ENCODE results near the gene AMBRA1. TPM values are rescaled to one million over a fixed set of nuclear protein-coding genes. Genes with fewer than 3 reads are reported as not detected.
A peak's percentile ranks its signal among the peaks of the same experiment; 100 is the strongest.

AMBRA1 gene
- total and polyA plus RNA-seq, 8 donors: 4.6 to 59.4 (median 23.3) TPM

DNA sequence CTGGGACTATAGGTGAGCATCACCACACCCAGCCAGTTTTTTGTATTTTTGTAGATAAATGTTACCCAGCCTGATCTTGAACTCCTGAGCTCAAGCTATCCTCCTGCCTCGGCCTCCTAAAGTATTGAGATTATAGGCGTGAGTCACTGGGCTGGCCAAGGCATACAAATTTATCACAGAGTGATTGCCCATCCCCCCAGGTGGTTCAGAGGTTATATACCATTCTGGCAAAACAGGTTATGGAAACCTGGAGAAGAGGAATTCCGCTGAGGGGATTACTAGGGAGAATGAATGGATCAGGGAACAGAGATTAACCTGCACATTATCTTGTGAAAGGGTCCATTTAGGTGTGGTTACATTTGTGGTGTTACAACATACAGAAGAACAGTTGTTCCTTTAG lies 31.6 kb upstream of the AMBRA1 start:
- no peak overlapping the region for H3K27ac ChIP-seq
- intact Hi-C loops (cut with DNase I; ENCODE audit: low total_unique reads): no loop called here
- TF ChIP-seq, protein P1, sequence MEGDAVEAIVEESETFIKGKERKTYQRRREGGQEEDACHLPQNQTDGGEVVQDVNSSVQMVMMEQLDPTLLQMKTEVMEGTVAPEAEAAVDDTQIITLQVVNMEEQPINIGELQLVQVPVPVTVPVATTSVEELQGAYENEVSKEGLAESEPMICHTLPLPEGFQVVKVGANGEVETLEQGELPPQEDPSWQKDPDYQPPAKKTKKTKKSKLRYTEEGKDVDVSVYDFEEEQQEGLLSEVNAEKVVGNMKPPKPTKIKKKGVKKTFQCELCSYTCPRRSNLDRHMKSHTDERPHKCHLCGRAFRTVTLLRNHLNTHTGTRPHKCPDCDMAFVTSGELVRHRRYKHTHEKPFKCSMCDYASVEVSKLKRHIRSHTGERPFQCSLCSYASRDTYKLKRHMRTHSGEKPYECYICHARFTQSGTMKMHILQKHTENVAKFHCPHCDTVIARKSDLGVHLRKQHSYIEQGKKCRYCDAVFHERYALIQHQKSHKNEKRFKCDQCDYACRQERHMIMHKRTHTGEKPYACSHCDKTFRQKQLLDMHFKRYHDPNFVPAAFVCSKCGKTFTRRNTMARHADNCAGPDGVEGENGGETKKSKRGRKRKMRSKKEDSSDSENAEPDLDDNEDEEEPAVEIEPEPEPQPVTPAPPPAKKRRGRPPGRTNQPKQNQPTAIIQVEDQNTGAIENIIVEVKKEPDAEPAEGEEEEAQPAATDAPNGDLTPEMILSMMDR (IDR thresholded peaks at IDR 0.05): no peak
- peak in 1 of 3 donors; percentile 3 for TF ChIP-seq POLR2AphosphoS5 (IDR thresholded peaks at IDR 0.05)
- peaks cover 14 to 93% (median 89%) of the 10 kb centered on the region in 4 donors for H3K36me3 ChIP-seq
- H3K4me3 ChIP-seq: no peak overlapping the region
- H3K27me3 ChIP-seq: no peaks in the 10 kb centered on the region
- peak; percentile 39 to 62 for DNase-seq
- no peaks in the 10 kb centered on the region for H3K9me3 ChIP-seq
- 28 to 73% (median 58%) methylated on average over 3 of the region's 3 CpGs for WGBS, 5 donors
- H3K4me1 ChIP-seq: peaks cover 0 to 30% (median 23%) of the 10 kb centered on the region in 4 donors

DNA sequence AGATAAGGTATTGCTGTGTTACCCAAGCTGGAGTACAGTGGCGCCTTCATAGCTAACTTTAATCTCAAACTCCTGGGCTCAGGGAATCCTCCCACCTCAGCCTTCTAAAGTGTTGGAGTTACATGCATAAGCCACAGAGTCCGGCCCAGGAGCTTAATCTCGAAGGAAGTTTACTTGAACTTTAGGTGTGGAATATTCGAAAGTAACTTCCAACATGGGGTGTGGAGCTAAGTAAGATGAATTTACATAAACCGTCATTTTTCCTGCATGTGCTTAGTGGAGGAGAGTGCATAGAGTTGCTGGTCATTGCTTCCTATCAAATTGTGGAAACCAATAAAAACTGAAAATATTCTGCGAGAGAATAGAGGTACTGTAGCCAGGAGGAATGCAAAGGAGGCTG lies 25.0 kb upstream of the AMBRA1 start:
- H3K4me3 ChIP-seq: peak overlapping the region; percentile 66 to 100 (median 92)
- H3K36me3 ChIP-seq: peaks cover 0 to 41% (median 36%) of the 10 kb centered on the region in 4 donors
- no peaks in the 10 kb centered on the region for H3K9me3 ChIP-seq
- 24 to 53% (median 40%) methylated on average over 6 of the region's 6 CpGs for WGBS, 5 donors
- peaks cover 11 to 74% (median 62%) of the 10 kb centered on the region in 4 donors for H3K4me1 ChIP-seq
- H3K27ac ChIP-seq: peak overlapping the region in 4 of 5 donors; percentile 93 to 99 (median 98)
- no peaks in the 10 kb centered on the region for H3K27me3 ChIP-seq
- peak; percentile 37 to 71 for DNase-seq
- TF ChIP-seq, protein P1 (IDR thresholded peaks at IDR 0.05): no peak
- peak in 1 of 3 donors; percentile 57 for TF ChIP-seq POLR2AphosphoS5 (IDR thresholded peaks at IDR 0.05)
- intact Hi-C loops (cut with DNase I; ENCODE audit: low total_unique reads): no loop called here

DNA sequence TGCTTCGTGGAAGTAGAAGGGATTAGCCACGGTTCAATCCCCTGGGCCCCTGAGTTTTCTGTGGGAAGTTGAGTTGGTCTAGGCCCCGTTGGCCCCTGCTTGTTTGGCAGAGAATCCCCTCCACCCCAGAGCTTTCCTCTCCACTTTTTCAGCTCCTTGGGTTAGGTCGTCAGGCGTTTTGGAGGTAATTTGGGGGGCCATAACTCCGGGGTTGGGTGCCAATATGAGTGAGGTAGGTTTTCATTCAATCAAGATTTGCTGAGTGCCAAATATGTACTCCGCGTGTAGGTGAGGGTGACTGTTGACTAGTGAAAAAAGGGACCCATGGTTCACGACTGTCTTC lies 24.1 kb upstream of the AMBRA1 start:
- TF ChIP-seq POLR2AphosphoS5 (IDR thresholded peaks at IDR 0.05) (no peak), EP300 (IDR thresholded peaks at IDR 0.05) (no peak), POLR2A (IDR thresholded peaks at IDR 0.05) (no peak)
- TF ChIP-seq, protein P1 (IDR thresholded peaks at IDR 0.05): peak in 1 of 7 experiments; percentile 1
- no peak for DNase-seq
- peaks cover 11 to 82% (median 67%) of the 10 kb centered on the region in 4 donors for H3K4me1 ChIP-seq
- H3K36me3 ChIP-seq: peaks cover 0 to 32% (median 27%) of the 10 kb centered on the region in 4 donors
- 1 to 3% (median 2%) methylated on average over 7 to 9 of the region's 9 CpGs for WGBS, 5 donors
- no peaks in the 10 kb centered on the region for H3K9me3 ChIP-seq
- no peaks in the 10 kb centered on the region for H3K27me3 ChIP-seq
- intact Hi-C loops (cut with DNase I; ENCODE audit: low total_unique reads): no loop called here
- peak overlapping the region; percentile 66 to 100 (median 92) for H3K4me3 ChIP-seq
- H3K27ac ChIP-seq: peak overlapping the region; percentile 85 to 99 (median 97)

DNA sequence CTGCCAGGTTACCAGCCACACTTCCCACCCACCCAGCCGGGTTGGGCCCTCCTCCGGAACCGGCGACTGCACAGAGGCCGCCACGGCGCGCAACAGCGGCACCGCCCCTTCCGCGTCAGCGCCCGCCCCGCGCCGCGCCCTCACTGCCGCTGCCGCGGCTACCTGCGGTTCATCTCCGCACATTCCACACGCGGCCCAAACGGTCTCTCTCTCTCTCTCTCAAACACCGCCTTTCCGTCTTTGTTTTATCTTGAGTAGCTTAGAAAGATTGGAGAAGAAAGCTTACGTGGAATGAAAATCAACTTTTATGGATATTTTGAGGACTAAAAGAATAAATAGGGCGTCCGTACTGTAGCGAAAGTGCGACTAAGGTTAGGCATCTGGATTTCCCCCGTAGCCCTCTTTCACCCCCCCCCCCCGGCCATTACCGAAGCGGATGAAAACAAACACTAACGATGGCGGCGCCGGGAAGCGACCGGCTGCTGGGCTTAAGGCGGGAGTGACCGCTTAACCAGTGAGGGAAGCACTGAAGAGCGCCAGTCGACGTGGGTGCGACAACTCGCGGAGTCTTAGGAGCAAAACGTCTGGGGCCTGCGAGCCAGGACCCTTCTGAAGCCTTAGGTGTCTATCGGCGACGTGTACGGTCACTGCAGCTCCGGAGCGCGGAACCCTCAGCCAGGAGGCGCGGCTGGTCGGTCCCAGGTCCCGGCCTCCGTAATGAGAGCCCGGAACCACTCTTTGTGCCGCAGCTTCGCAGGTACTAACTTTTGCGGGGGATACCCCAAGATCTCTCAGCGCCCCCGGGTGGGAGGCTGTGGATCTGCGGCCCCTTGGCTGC lies 23.5 kb upstream of the AMBRA1 start, which contains the start of the genes ATG13 and HARBI1:
Gene ATG13, plus strand, starts transcription at position 420 of the 838 bp plus-strand sequence. CDS start 26,739 bp downstream, outside the sequence.
Gene HARBI1, minus strand, starts transcription at position 94 of the 838 bp plus-strand sequence. CDS start 990 bp downstream, outside the sequence.
- Histone ChIP-seq H3K36me3 (peaks cover 0 to 26% (median 21%) of the 10 kb centered on the region in 4 donors), H3K4me3 (peak within 1 kb of the TSS; percentile 66 to 100 (median 92)), H3K27me3 (no peaks in the 10 kb centered on the region), H3K4me1 (peaks cover 11 to 86% (median 72%) of the 10 kb centered on the region in 4 donors), H3K9me3 (no peaks in the 10 kb centered on the region), H3K27ac (peak within 1 kb of the TSS; percentile 85 to 99 (median 97))
- TF ChIP-seq POLR2AphosphoS5 (IDR thresholded peaks at IDR 0.05) (peak; percentile 42 to 92 (median 83)), EP300 (IDR thresholded peaks at IDR 0.05) (no peak), POLR2A (IDR thresholded peaks at IDR 0.05) (peak in 1 of 4 donors; percentile 37)
- TF ChIP-seq, protein P1 (IDR thresholded peaks at IDR 0.05): peak in 5 of 7 experiments; percentile 45 to 87 (median 74)
- intact Hi-C loops (cut with DNase I; ENCODE audit: low total_unique reads): no loop called here
- WGBS, 5 donors: 0 to 1% (median 1%) methylated on average over 60 to 72 of the region's 72 CpGs
- DNase-seq: peak; percentile 93 to 97
